Measurements from ENCODE around the gene LRRC1.

- no peak for TF ChIP-seq CTCF (IDR thresholded peaks at IDR 0.05; ENCODE audit: low read depth, low read length, missing input control)
- no peak for TF ChIP-seq ATF3 (IDR thresholded peaks at IDR 0.05)
- no peak for TF ChIP-seq NR2F2 (IDR thresholded peaks at IDR 0.05)
Measured at GRCh38 chr6:53855940-53856339, 61.1 kb downstream of the LRRC1 start.

Data from liver (tissue), 3 donors.